ENCODE data around the gene CDC42SE2.
A peak's percentile ranks its signal among the peaks of the same experiment; 100 is the strongest.
"Not testable (repeated sequence)": the region's sequence is repeated elsewhere in the genome, so short reads cannot be mapped to it uniquely, and the experiment has no call there.

CDC42SE2 gene

DNA sequence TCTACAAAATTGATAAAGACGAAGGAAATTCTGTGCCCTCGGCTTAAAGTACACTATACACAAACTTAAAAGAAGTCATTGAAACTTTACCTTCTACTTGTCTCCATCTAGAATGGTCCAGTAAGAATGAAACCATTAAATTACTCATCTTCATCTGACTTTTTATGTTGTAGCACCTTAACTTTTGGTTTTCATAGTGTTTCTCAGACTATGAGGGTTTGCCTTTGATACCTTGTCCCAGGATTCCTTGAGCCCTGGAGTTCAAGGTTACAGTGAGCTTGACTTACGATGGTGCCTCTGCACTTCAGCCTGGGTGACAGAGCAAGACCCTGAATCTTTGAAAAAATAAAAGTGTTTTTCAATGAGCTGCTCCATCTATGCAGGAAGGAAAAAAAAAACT lies 132.2 kb downstream of the CDC42SE2 start:
- DNase-seq, result no peak

GRCh38 chr5:131396630-131397273 lies 132.9 kb downstream of the CDC42SE2 start:
- DNase-seq, result no peak

DNA sequence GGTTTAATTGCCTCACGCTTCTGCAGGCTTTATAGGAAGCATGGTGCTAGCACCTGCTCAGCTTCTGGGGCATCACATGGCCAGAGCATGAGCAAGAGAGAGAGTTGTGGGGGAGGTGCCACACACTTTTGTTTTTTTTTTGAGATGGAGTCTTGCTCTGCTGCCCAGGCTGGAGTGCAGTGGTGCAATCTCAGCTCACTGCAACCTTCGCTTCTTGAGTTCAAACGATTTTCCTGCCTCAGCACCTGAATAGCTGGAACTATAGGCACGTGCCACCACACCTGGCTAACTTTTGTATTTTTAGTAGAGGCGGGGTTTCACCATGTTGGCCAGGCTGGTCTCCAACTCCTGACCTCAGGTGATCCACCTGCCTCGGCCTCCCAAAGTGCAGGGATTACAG lies 135.2 kb downstream of the CDC42SE2 start:
- not testable (repeated sequence) for DNase-seq

GRCh38 chr5:131400585-131400984 lies 136.7 kb downstream of the CDC42SE2 start:
- DNase-seq, result no peak

GRCh38 chr5:131405674-131406073 lies 141.8 kb downstream of the CDC42SE2 start:
- DNase-seq, result no peak

GRCh38 chr5:131406076-131406475 lies 142.2 kb downstream of the CDC42SE2 start:
- no peak for DNase-seq

DNA sequence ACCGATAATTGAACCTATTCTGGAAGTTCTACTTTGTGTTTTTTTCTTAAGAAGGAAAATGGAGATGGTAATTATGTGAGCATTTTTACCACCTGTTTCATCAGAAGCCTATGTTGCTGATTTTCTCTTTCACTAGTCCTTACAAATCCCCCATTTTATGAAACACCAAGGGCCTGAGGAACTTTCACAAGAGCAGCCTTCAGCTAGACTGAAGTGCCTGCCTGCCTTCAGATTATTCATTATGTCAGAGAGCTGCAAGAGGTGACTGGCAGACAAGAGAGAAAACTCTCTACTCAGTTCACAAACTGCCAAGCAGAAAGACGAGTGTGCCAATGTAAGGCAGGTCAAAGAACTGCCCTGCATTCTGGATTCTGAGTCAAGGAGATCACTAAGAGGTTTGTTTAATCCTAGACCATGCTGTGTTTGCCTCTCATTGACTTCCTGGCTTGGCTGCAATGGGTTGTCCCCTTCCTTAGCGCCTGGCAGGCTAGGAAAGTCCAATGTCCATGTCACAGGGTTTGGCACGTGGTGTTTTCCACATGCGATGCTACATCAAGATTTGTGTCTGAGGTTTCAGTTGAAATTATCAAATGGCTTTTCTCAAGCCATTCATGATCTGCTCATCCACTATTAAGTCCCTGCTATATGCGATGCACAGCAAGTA lies 143.3 kb downstream of the CDC42SE2 start:
- no peak for DNase-seq

- no peak for DNase-seq
These were observed 150.0 kb downstream of the CDC42SE2 start for GRCh38 chr5:131413605-131414559.

DNA sequence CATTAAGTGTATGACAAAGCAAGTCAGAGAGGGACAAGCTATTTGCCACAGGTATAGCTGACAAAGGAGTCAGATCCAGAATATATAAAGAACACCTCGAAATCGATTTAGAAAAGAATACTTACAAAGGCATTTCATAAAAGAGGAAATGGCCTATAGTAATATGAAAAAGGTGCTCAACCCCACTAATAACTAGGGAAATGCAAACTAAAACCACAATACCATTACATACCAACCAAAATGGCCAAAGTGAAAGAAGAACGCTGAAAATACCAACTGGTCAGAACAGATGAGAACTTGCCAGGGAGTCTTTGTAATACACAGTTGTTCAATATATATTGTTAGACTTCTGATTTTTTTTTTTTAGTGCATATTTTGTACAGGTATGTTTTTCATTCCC lies 152.9 kb downstream of the CDC42SE2 start:
- DNase-seq, result no peak

DNA sequence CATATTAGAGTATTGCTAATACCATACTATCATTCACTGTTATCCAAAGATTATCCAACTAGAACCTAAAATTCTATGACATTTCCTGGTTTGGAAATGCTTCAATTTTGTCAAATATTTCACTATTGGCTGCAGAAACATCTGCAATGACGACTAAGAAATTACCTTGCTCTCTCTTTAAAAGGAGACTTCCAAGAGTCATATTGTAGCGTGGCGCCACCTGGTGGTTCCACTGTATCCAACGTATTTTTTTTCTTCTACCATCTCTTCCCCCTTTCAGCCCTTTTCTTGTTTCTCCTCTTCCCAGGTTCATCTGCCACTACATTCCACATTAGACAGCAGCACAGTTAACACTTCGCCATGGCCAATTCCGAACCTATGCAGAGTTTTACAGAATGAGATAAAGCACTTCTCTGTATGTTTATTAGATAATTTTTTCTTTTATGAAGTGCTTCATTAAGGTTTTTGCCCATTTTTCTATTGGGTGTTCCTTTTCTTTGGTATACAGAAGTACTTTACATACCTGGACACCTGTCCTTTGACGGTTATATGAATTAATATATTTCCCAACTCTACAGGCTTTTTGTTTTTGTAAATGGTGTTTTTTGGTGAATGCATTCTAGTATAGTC lies 153.5 kb downstream of the CDC42SE2 start:
- DNase-seq, result peak; percentile 10

- DNase-seq, result no peak
These were observed 155.0 kb downstream of the CDC42SE2 start for GRCh38 chr5:131418846-131419245.

DNA sequence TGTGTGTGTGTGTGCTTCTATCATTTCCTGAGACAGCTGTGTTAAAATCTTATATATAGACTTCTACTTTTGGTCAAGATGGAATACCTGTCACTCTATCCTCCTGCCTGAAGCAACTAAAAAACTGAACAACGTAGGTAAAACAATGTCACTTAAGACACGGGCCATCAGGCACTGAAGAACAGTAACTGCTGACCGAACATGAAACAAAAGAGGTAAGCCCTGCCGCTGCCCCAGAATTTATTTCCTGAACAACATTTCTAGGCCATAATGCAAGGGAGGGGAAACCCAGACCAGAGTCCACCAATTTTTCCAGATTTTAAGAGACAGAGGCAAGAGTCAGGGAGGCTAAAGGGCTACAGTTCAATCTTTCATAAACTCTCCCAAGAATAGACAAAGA lies 156.0 kb downstream of the CDC42SE2 start:
- DNase-seq, result no peak

DNA sequence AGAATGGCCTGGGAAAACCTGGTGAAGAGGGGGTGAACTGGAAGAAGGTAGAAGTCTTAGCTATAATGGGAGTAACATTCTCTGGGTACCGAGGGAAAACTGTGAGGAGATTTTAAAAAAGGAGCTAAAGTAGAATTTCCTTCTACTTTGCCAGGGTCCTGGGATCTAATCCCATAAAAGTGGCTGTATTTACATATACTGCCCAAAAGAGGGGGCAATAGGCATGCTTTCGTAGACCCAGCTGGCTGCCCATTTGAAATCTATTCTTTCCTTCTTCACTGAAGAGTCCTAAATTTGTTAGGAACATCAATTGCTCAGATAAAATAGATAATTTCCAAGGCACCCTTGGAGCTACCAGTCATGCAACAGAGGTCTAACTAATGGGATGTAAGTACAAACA lies 159.2 kb downstream of the CDC42SE2 start:
- peak; percentile 1 for DNase-seq

DNA sequence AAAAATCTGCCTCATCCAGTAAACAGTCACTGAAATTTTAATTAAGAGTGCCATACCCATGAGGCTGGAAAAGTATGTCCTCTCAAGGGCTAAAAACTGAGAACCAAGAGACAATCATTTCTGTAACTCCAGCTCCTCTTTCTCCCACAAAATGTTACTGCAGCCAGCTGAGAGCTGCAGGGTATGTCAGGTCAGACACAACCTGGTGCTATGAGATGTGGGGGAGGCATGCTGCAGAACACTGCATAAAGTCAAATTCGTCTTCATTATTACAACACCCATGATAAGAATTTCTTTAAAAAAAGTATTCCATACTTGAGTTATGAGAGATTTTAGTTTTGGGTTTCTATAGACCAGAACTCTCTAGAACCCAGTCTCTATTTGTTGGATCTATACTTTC lies 162.2 kb downstream of the CDC42SE2 start:
- no peak for DNase-seq

DNA sequence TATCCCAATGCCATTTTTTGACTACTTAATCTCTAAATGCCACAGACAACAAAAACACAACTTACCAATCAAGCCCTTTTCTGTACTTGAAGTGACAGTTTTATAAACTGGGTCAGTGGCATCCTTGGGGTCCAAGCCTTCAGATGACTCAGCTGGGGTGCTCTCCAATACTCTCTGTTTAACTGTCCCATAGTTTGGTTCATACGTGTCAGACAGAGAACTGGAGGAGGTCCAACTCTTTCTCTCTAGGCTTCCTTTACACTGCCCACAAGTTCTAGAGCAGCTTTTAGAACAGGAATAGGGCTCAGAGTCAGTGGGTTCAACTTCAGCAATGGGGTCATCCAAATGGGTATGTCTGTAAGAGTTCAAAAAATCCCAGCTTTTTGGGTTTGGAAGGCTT lies 166.9 kb downstream of the CDC42SE2 start:
- DNase-seq, result no peak

- no peak for DNase-seq
These were observed 167.9 kb downstream of the CDC42SE2 start for GRCh38 chr5:131431794-131432193.

DNA sequence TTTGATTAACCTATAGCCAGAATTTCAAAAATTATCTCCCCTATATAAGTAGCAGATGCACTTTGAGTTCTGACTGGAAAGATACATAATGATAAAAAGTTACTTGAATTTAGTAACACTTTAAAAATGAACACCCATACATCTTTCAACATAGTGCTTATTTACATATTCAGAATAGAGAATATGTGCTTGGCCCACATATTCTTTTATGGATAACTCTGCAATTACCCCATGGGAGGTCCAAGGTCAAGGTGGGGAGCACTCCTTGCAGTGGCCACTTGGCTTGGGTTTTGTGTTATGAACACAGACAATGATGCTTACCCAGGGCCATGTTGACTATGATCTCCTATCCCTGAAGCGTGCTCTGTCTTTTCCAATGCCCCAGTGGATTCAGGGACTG lies 169.3 kb downstream of the CDC42SE2 start:
- DNase-seq, result no peak

GRCh38 chr5:131436081-131436480 lies 172.2 kb downstream of the CDC42SE2 start:
- no peak for DNase-seq

GRCh38 chr5:131441184-131441583 lies 177.3 kb downstream of the CDC42SE2 start:
- no peak for DNase-seq
